Measurements from ENCODE around the gene ZNF888. TPM values are rescaled to one million over a fixed set of nuclear protein-coding genes. Genes with fewer than 3 reads are reported as not detected.
"Not testable (repeated sequence)": the region's sequence is repeated elsewhere in the genome, so short reads cannot be mapped to it uniquely, and the experiment has no call there.

ZNF888 gene
- total RNA-seq, 6 experiments from 2014 or later = 0.37 to 2.0 (median 0.76) TPM

GRCh38 chr19:52923778-52924593, 758 bp upstream of the ZNF888 start:
- DNase-seq (peak in 2 of 3 donors; percentile 44 to 57), ATAC-seq (peak; percentile 28 to 63 (median 48))
- TF ChIP-seq POLR2A (IDR thresholded peaks at IDR 0.05) = no peak
- no peak for TF ChIP-seq CTCF (IDR thresholded peaks at IDR 0.05)
- Histone ChIP-seq H3K36me3 (no peaks in the 10 kb centered on the region), H3K4me1 (no peaks in the 10 kb centered on the region), H3K9me3 (no peaks in the 10 kb centered on the region), H3K4me3 (peak overlapping the region; percentile 46 to 50 (median 49)), H3K27ac (peak overlapping the region in 2 of 3 donors; percentile 47 to 49), H3K27me3 (no peaks in the 10 kb centered on the region)
- 39% methylated on average over 13 of the region's 18 CpGs for WGBS (ENCODE audit: insufficient coverage, low coverage, low lambda C conversion rate, missing lambda C conversion rate)
- intact Hi-C loops (cut with DNase I) = no loop called here

GRCh38 chr19:52917531-52917930, 5.7 kb downstream of the ZNF888 start:
- H3K36me3 ChIP-seq = no peaks in the 10 kb centered on the region
- no peak overlapping the region for H3K4me3 ChIP-seq
- DNase-seq = no peak
- H3K27me3 ChIP-seq = no peaks in the 10 kb centered on the region
- TF ChIP-seq CTCF (IDR thresholded peaks at IDR 0.05) (no peak), POLR2A (IDR thresholded peaks at IDR 0.05) (no peak)
- H3K27ac ChIP-seq = no peak overlapping the region
- 83% methylated on average over 5 of the region's 5 CpGs for WGBS (ENCODE audit: insufficient coverage, low coverage, low lambda C conversion rate, missing lambda C conversion rate)
- ATAC-seq = no peak
- intact Hi-C loops (cut with DNase I) = no loop called here
- no peaks in the 10 kb centered on the region for H3K9me3 ChIP-seq
- H3K4me1 ChIP-seq = no peaks in the 10 kb centered on the region

- H3K9me3 ChIP-seq = peaks cover 0 to 11% (median 0%) of the 10 kb centered on the region in 4 donors
- H3K36me3 ChIP-seq = no peaks in the 10 kb centered on the region
- H3K4me1 ChIP-seq = no peaks in the 10 kb centered on the region
- H3K27ac ChIP-seq = no peak overlapping the region
- no peak for DNase-seq
- no peak for TF ChIP-seq CTCF (IDR thresholded peaks at IDR 0.05)
- no peak for TF ChIP-seq POLR2A (IDR thresholded peaks at IDR 0.05)
- H3K4me3 ChIP-seq = no peak overlapping the region
- 90% methylated on average over 1 of the region's 1 CpG for WGBS (ENCODE audit: insufficient coverage, low coverage, low lambda C conversion rate, missing lambda C conversion rate)
- ATAC-seq = no peak
- no peaks in the 10 kb centered on the region for H3K27me3 ChIP-seq
- intact Hi-C loops (cut with DNase I) = no loop called here
Measured at GRCh38 chr19:52910648-52911047, 12.6 kb downstream of the ZNF888 start.

GRCh38 chr19:52904052-52904780, 19.0 kb downstream of the ZNF888 start:
- H3K4me3 ChIP-seq; intact Hi-C loops (cut with DNase I): not testable (repeated sequence)

GRCh38 chr19:52901842-52902241, 21.4 kb downstream of the ZNF888 start:
- Histone ChIP-seq H3K4me3 (no peak overlapping the region), H3K9me3 (peaks cover 0 to 6% (median 0%) of the 10 kb centered on the region in 4 donors), H3K4me1 (no peaks in the 10 kb centered on the region), H3K36me3 (no peaks in the 10 kb centered on the region), H3K27ac (no peak overlapping the region), H3K27me3 (no peaks in the 10 kb centered on the region)
- DNase-seq (no peak), ATAC-seq (no peak)
- intact Hi-C loops (cut with DNase I) = no loop called here
- WGBS (ENCODE audit: insufficient coverage, low coverage, low lambda C conversion rate, missing lambda C conversion rate) = 56% methylated on average over 3 of the region's 3 CpGs
- TF ChIP-seq POLR2A (IDR thresholded peaks at IDR 0.05) = no peak
- TF ChIP-seq CTCF (IDR thresholded peaks at IDR 0.05) = no peak

More at GRCh38 chr19:52904052-52904780, 19.0 kb downstream of the ZNF888 start:
- not testable (repeated sequence) for ATAC-seq, H3K36me3 ChIP-seq, H3K27me3 ChIP-seq, DNase-seq, H3K27ac ChIP-seq, H3K4me1 ChIP-seq
- 68% methylated on average over 6 of the region's 16 CpGs for WGBS (ENCODE audit: insufficient coverage, low coverage, low lambda C conversion rate, missing lambda C conversion rate)
- peaks cover 0 to 11% (median 0%) of the 10 kb centered on the region in 4 donors for H3K9me3 ChIP-seq

GRCh38 chr19:52898596-52898995, 24.6 kb downstream of the ZNF888 start:
- H3K4me3 ChIP-seq; H3K9me3 ChIP-seq; H3K4me1 ChIP-seq; intact Hi-C loops (cut with DNase I); H3K27me3 ChIP-seq; ATAC-seq; DNase-seq; H3K27ac ChIP-seq; H3K36me3 ChIP-seq: not testable (repeated sequence)
- 96% methylated on average over 10 of the region's 10 CpGs for WGBS (ENCODE audit: insufficient coverage, low coverage, low lambda C conversion rate, missing lambda C conversion rate)
